PC-3 (cell line): Measurements from ENCODE around the gene TCF7. TPM values are rescaled to one million over a fixed set of nuclear protein-coding genes. Genes with fewer than 3 reads are reported as not detected.

Experiments
- ATAC-seq: fragments of 200-7000 bp; cut with Tn5 transposase; 2 replicates; pipeline ENCODE4 v1.9.1; 2020; ENCODE audit warnings: mild to moderate bottlenecking, moderate library complexity
- BruUV-seq: library from RNA; stranded (reverse); fragments of 400-500 nt; replicated peaks from 2 replicates; lab custom pipeline; 2021; lab: Mats Ljungman, UMichigan
- CTCF ChIA-PET: fragments of 300-600 bp; sonication (Branson Sonifier 250); formaldehyde crosslinking; loops from one replicate; lab custom pipeline; 2022; ENCODE audit warnings: antibody characterized with exemption; lab: Charles Lee
- POLR2A ChIA-PET: fragments of 300-600 bp; sonication (Branson Sonifier 250); formaldehyde crosslinking; loops from one replicate; lab custom pipeline; 2022; ENCODE audit warnings: antibody characterized with exemption; ENCODE audit not compliant: unreplicated experiment; lab: Charles Lee
- DNase-seq: peaks from one replicate; pipeline ENCODE4 v3.0.0-alpha.2; 2015
- H2AFZ ChIP-seq: fragments of 300-600 bp; sonication (generic); 2 replicates; pipeline ENCODE4 v1.6.0; 2016; ENCODE audit warnings: antibody characterized with exemption, low read length
- H3F3A ChIP-seq: fragments of 300-600 bp; sonication (generic); one replicate; pipeline ENCODE4 v1.6.0; 2017; ENCODE audit warnings: antibody characterized with exemption, low read length, control low read depth, mild to moderate bottlenecking; ENCODE audit not compliant: unreplicated experiment
- H3K27ac ChIP-seq: fragments of 300-600 bp; sonication (generic); 2 replicates; pipeline ENCODE4 v1.5.1; 2016; ENCODE audit warnings: mild to moderate bottlenecking, low read length
- H3K27me3 ChIP-seq: fragments of 300-600 bp; sonication (generic); 2 replicates; pipeline ENCODE4 v1.6.1; 2016; ENCODE audit warnings: low read length, mixed read lengths
- H3K36me3 ChIP-seq: fragments of 300-600 bp; sonication (generic); 2 replicates; pipeline ENCODE4 v1.6.1; 2016; ENCODE audit warnings: low read depth, mixed run types, low read length, mixed read lengths
- H3K4me1 ChIP-seq: fragments of 300-600 bp; sonication (generic); 2 replicates; pipeline ENCODE4 v1.5.1; 2016; ENCODE audit warnings: low read length; ENCODE audit not compliant: insufficient read depth
- H3K4me2 ChIP-seq: fragments of 300-600 bp; sonication (generic); 2 replicates; pipeline ENCODE4 v1.6.0; 2016; ENCODE audit warnings: low read length
- H3K4me3 ChIP-seq: fragments of 300-600 bp; sonication (generic); 2 replicates; pipeline ENCODE4 v1.5.1; 2016; ENCODE audit warnings: mild to moderate bottlenecking, low read length, mixed read lengths
- H3K79me2 ChIP-seq: fragments of 300-600 bp; sonication (generic); 2 replicates; pipeline ENCODE4 v1.6.1; 2017; ENCODE audit warnings: low read length, mixed read lengths
- H3K9ac ChIP-seq: fragments of 300-600 bp; sonication (generic); 2 replicates; pipeline ENCODE4 v1.6.0; 2016; ENCODE audit warnings: mild to moderate bottlenecking, low read length
- H3K9me2 ChIP-seq: fragments of 300-600 bp; sonication (generic); replicated peaks from 2 replicates; pipeline ENCODE4 v1.6.1; 2016; ENCODE audit warnings: mixed run types, low read length, mixed read lengths
- H3K9me3 ChIP-seq: fragments of 300-600 bp; sonication (generic); 2 replicates; pipeline ENCODE4 v1.6.1; 2016; ENCODE audit warnings: low read length, mixed read lengths
- H4K20me1 ChIP-seq: fragments of 300-600 bp; sonication (generic); 2 replicates; pipeline ENCODE4 v1.6.1; 2016; ENCODE audit warnings: low read length, mixed read lengths
- EZH2 ChIP-seq: fragments of 300-600 bp; sonication (generic); IDR thresholded peaks from one replicate; pipeline ENCODE4 v1.6.1; 2017; ENCODE audit warnings: antibody characterized with exemption, mild to moderate bottlenecking, low read length; ENCODE audit not compliant: unreplicated experiment
- EZH2phosphoT487 ChIP-seq: fragments of 300-600 bp; sonication (generic); IDR thresholded peaks from 2 replicates; pipeline ENCODE4 v1.6.1; 2018; ENCODE audit warnings: mild to moderate bottlenecking, antibody characterized with exemption, low read length, borderline replicate concordance
- intact Hi-C: fragments of 100-400 bp; cut with micrococcal nuclease; formaldehyde crosslinking; loops from 2 replicates; pipeline ENCODE4 v1.9.0; 2023
- total RNA-seq: library from RNA; depleted of rRNA; stranded (reverse); fragments of >200 nt; gene quantifications from 2 replicates; pipeline ENCODE4 v1.2.3, GENCODE V29; 2014
- TF ChIP-seq, protein P1 (sequence below): fragments of 300-600 bp; sonication (generic); conservative IDR thresholded peaks from 2 replicates; pipeline ENCODE4 v1.5.1; 2017; ENCODE audit warnings: antibody characterized with exemption, low read depth, mild to moderate bottlenecking, low read length

TCF7 gene
- total RNA-seq, 1 experiment from 2014 or later, result 3.9 TPM

DNA sequence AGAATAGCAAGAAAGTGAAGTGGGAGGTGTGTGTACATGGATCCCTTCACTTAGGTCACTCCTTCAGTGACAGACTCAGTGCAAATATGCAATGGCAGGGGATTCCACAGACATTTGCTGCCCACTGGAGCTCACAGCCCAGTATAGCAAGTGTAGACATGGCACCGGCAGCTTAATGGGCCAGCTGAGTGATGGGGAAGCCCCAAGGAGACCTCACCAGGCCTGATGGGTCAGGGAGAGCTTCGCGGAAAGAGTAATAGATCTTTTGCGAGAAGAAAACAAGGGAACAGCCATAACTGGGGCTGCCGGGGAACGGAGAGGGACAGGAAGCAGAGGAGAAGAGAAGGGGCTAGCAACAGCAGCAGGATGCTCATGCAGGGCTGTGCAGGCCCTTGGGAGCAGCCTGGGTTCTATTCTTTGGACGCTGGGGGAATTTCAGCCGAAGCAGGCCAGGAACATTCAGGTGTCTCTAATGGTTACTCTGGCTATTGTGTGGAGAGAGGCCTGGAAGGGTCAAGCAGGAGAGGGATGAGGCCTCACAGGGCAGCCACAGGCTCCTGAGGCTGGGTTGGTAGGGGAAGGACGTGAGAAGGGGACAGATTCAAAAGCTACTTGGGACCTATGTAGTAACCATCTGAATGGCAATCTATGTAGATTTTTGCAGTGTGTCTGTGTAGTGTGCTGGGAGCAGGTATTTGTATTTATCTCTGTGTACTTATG, 27.0 kb downstream of the TCF7 start:
- Histone ChIP-seq H3K36me3 (peaks cover 16% of the 10 kb centered on the region), H3K27ac (no peak overlapping the region), H3K9me3 (no peaks in the 10 kb centered on the region), H3F3A (no peaks in the 10 kb centered on the region), H2AFZ (no peak overlapping the region), H3K4me3 (no peak overlapping the region), H3K79me2 (peaks cover 22% of the 10 kb centered on the region; the same call in 1 of the 2 replicates), H3K27me3 (no peaks in the 10 kb centered on the region), H3K4me1 (peaks cover 22% of the 10 kb centered on the region), H4K20me1 (peaks cover 5% of the 10 kb centered on the region; the same call in 1 of the 2 replicates), H3K9me2 (no peaks in the 10 kb centered on the region), H3K4me2 (no peak overlapping the region), H3K9ac (no peak overlapping the region)
- ATAC-seq (peak; percentile 7; the same call in 1 of the 2 replicates), DNase-seq (peak; percentile 13)
- BruUV-seq, result no TSS peak
- TF ChIP-seq EZH2, result no peak
- TF ChIP-seq, protein P1, sequence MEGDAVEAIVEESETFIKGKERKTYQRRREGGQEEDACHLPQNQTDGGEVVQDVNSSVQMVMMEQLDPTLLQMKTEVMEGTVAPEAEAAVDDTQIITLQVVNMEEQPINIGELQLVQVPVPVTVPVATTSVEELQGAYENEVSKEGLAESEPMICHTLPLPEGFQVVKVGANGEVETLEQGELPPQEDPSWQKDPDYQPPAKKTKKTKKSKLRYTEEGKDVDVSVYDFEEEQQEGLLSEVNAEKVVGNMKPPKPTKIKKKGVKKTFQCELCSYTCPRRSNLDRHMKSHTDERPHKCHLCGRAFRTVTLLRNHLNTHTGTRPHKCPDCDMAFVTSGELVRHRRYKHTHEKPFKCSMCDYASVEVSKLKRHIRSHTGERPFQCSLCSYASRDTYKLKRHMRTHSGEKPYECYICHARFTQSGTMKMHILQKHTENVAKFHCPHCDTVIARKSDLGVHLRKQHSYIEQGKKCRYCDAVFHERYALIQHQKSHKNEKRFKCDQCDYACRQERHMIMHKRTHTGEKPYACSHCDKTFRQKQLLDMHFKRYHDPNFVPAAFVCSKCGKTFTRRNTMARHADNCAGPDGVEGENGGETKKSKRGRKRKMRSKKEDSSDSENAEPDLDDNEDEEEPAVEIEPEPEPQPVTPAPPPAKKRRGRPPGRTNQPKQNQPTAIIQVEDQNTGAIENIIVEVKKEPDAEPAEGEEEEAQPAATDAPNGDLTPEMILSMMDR, result no peak; the same call in 1 of the 2 replicates
- TF ChIP-seq EZH2phosphoT487, result no peak
- ChIA-PET CTCF (interaction anchor here (0.5 to 2.6 kb wide), 3 partner anchors 17 to 115 kb away, joined by 3 to 21 read pairs (median 5); no protein-coding TSS in a partner anchor), POLR2A (no interaction called here)
- intact Hi-C loops, result loop anchor here (2.0 kb wide), 1 partner anchor 39 kb away; no protein-coding TSS in a partner anchor

DNA sequence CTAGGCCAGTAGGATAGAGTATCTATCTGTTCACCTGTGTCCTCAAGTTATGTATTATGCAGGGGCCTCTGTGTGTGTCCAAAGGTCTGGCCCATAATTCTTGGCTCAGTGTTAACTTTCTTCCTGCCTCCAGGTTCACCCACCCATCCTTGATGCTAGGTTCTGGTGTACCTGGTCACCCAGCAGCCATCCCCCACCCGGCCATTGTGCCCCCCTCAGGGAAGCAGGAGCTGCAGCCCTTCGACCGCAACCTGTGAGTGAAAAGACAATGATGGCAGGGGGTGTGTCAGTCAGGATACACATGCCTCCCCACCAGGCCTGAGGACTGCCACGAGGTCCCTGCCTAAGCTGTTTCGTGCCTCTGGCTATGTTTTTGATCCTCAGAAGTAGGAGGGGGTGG, 27.6 kb downstream of the TCF7 start:
- no peak for ATAC-seq
- Histone ChIP-seq H3F3A (no peaks in the 10 kb centered on the region), H4K20me1 (peaks cover 5% of the 10 kb centered on the region; the same call in 1 of the 2 replicates), H3K27me3 (no peaks in the 10 kb centered on the region), H2AFZ (no peak overlapping the region), H3K36me3 (peaks cover 19% of the 10 kb centered on the region), H3K4me2 (no peak overlapping the region), H3K4me1 (peaks cover 22% of the 10 kb centered on the region), H3K79me2 (peaks cover 23% of the 10 kb centered on the region; the same call in 1 of the 2 replicates), H3K4me3 (no peak overlapping the region), H3K9ac (no peak overlapping the region), H3K9me3 (no peaks in the 10 kb centered on the region), H3K27ac (no peak overlapping the region), H3K9me2 (no peaks in the 10 kb centered on the region)
- DNase-seq, result no peak
- POLR2A ChIA-PET, result no interaction called here
- CTCF ChIA-PET, result interaction anchor here (2.6 kb wide), 1 partner anchor 103 kb away, joined by 21 read pairs; no protein-coding TSS in a partner anchor
- intact Hi-C loops, result no loop called here
- TF ChIP-seq, protein P1, result no peak
- no peak for TF ChIP-seq EZH2phosphoT487
- no peak for TF ChIP-seq EZH2
- BruUV-seq, result no TSS peak

DNA sequence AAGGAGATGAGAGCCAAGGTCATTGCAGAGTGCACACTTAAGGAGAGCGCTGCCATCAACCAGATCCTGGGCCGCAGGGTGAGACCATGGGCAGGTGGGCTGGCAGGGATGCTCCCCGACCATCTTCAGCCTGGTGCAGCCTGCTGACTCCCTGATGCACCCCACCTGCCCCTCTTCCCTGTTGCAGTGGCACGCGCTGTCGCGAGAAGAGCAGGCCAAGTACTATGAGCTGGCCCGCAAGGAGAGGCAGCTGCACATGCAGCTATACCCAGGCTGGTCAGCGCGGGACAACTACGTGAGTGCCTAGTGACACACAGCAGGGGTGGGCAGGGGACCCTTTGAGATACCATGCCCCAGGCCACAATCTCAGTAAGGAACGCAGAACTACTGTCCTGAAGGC, 28.3 kb downstream of the TCF7 start:
- H3K27me3 ChIP-seq, result no peaks in the 10 kb centered on the region
- H3K4me3 ChIP-seq, result no peak overlapping the region
- BruUV-seq, result no TSS peak
- peaks cover 5% of the 10 kb centered on the region; the same call in 1 of the 2 replicates for H4K20me1 ChIP-seq
- intact Hi-C loops, result no loop called here
- ChIA-PET POLR2A (no interaction called here), CTCF (no interaction called here)
- peaks cover 21% of the 10 kb centered on the region; the same call in 1 of the 2 replicates for H3K79me2 ChIP-seq
- no peaks in the 10 kb centered on the region for H3K9me2 ChIP-seq
- no peaks in the 10 kb centered on the region for H3K9me3 ChIP-seq
- H2AFZ ChIP-seq, result no peak overlapping the region
- H3K9ac ChIP-seq, result no peak overlapping the region
- H3K4me1 ChIP-seq, result peaks cover 19% of the 10 kb centered on the region
- no peak overlapping the region for H3K4me2 ChIP-seq
- H3K36me3 ChIP-seq, result peaks cover 24% of the 10 kb centered on the region
- DNase-seq (no peak), ATAC-seq (no peak)
- TF ChIP-seq EZH2phosphoT487 (no peak), EZH2 (no peak)
- TF ChIP-seq, protein P1, result no peak
- H3F3A ChIP-seq, result no peaks in the 10 kb centered on the region
- no peak overlapping the region for H3K27ac ChIP-seq
